ENCODE measurements around the gene DOLK.

DNA sequence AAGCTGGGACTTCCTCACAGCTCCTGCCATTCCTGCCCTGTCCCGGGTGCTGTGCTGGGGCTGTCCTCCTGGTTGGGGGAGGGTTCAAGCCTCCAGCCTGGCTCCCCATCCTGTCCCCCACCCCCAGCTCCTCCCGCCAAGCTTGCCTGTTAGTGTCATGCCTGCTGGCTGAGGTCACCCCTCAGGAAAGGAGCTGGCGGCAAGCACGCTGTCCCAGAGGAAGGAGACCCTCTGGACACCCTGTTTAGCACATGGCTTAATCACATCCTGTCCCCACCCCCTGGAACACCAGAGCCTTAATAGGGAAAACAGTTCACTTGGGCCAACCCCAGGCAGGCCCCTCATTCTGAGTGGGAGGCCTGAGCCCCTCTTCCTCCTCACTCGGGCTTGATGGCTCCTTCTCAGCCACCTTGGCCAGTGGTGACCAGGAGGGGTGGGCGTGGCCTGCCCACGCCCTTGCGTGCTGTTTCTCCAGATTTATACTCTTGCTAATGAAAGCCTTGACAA lies 35.8 kb downstream of the DOLK start:
- TF ChIP-seq YY1 (IDR thresholded peaks at IDR 0.05; ENCODE audit: insufficient read depth, insufficient read length): no peak
- TF ChIP-seq SUZ12 (IDR thresholded peaks at IDR 0.05; ENCODE audit: extremely low read depth, insufficient read depth, insufficient read length): no peak
